Activated CD8-positive, alpha-beta T cell treated with anti-CD3 and anti-CD28 coated beads, Interleukin-2, amount 10 ng/mL, durations not matched to agents 7 days and 5 days (primary cell): ENCODE results near the gene PLVAP. TPM values are rescaled to one million over a fixed set of nuclear protein-coding genes. Genes with fewer than 3 reads are reported as not detected.

ENCODE experiments used
- ATAC-seq: fragments of 150-1000 bp; cut with Tn5 transposase; one replicate; pipeline ENCODE4 v1.10.0; 2021; ENCODE audit warnings: moderate library complexity
- CTCF ChIA-PET: fragments of 350-600 bp; sonication (Branson Sonifier 250); formaldehyde crosslinking; loops from one replicate; lab custom pipeline; 2021; ENCODE audit warnings: antibody characterized with exemption; lab: Charles Lee
- POLR2A ChIA-PET: fragments of 350-600 bp; sonication (Branson Sonifier 250); formaldehyde crosslinking; loops from one replicate; lab custom pipeline; 2021; ENCODE audit warnings: antibody characterized with exemption; lab: Charles Lee
- DNase-seq: peaks from one replicate; pipeline ENCODE4 v3.0.0-alpha.2; 2020
- H3K27ac Mint-ChIP-seq: one replicate; pipeline ENCODE4 v1.8.0; 2021; ENCODE audit warnings: mild to moderate bottlenecking, mixed read lengths
- H3K27me3 Mint-ChIP-seq: one replicate; pipeline ENCODE4 v1.8.0; 2021; ENCODE audit warnings: low read depth, mixed read lengths
- H3K36me3 Mint-ChIP-seq: one replicate; pipeline ENCODE4 v1.8.0; 2021; ENCODE audit warnings: low read depth, mixed read lengths
- H3K4me1 Mint-ChIP-seq: one replicate; pipeline ENCODE4 v1.8.0; 2021; ENCODE audit warnings: low read depth, mixed read lengths
- H3K4me3 Mint-ChIP-seq: one replicate; pipeline ENCODE4 v1.8.0; 2021; ENCODE audit warnings: mild to moderate bottlenecking, mixed read lengths
- H3K9me3 Mint-ChIP-seq: one replicate; pipeline ENCODE4 v1.8.0; 2022; ENCODE audit warnings: mixed read lengths; ENCODE audit not compliant: insufficient read depth
- total RNA-seq, 2 experiments: library from RNA; stranded (reverse); gene quantifications; one replicate each; pipeline ENCODE4 v1.2.3, GENCODE V29; 2021

Gene PLVAP
- total RNA-seq, 2 experiments from 2014 or later = 0.11 TPM; not detected in 1

GRCh38 chr19:17303167-17303939 lies 73.8 kb downstream of the PLVAP start, which contains the start of gene ABHD8:
Gene ABHD8, minus strand, starts transcription at chr19:17303425. Its CDS starts 1,809 bp downstream, at chr19:17301616.
- ChIA-PET POLR2A (interaction anchor here (1.2 kb wide), 1 partner anchor 10 kb away, joined by 3 read pairs; no protein-coding TSS in a partner anchor), CTCF (interaction anchor here (1.0 to 2.4 kb wide), 7 partner anchors 10 to 83 kb away, joined by 3 to 11 read pairs (median 5); partner anchors contain the start of gene BABAM1)
- peak; percentile 95 for DNase-seq
- Mint-ChIP-seq H3K36me3 (peaks cover 14% of the 10 kb centered on the region), H3K4me1 (peaks cover 47% of the 10 kb centered on the region), H3K27me3 (no peaks in the 10 kb centered on the region), H3K4me3 (peak within 1 kb of the TSS; percentile 63), H3K9me3 (no peaks in the 10 kb centered on the region), H3K27ac (peak within 1 kb of the TSS; percentile 61)
- ATAC-seq = peak; percentile 81

- CTCF ChIA-PET = interaction anchor here (1.1 to 1.4 kb wide), 3 partner anchors 19 to 84 kb away, joined by 4 to 5 read pairs (median 5); partner anchors contain the start of gene BABAM1
- POLR2A ChIA-PET = interaction anchor here (0.8 to 1.2 kb wide), 3 partner anchors 10 to 86 kb away, joined by 3 read pairs; no protein-coding TSS in a partner anchor
- H3K9me3 Mint-ChIP-seq = no peaks in the 10 kb centered on the region
- peaks cover 13% of the 10 kb centered on the region for H3K36me3 Mint-ChIP-seq
- no peaks in the 10 kb centered on the region for H3K27me3 Mint-ChIP-seq
- no peak for ATAC-seq
- DNase-seq = no peak
- H3K27ac Mint-ChIP-seq = no peak overlapping the region
- peaks cover 42% of the 10 kb centered on the region for H3K4me1 Mint-ChIP-seq
- H3K4me3 Mint-ChIP-seq = peak overlapping the region; percentile 63
These were observed 74.6 kb downstream of the PLVAP start for GRCh38 chr19:17302391-17303166.

Other genes with a start within 250 kb of the PLVAP start
- gene USE1, start 162.0 kb downstream of the PLVAP start, total RNA-seq = 10 to 100 TPM; 26.5 to 27.9 TPM
- 10 to 100 TPM; 24.3 to 28.3 TPM for gene OCEL1, start 151.1 kb downstream of the PLVAP start, total RNA-seq
- 1 to 10 TPM; 4.1 to 4.3 TPM for gene NR2F6, start 131.4 kb downstream of the PLVAP start, total RNA-seq
- gene USHBP1, start 112.6 kb downstream of the PLVAP start, total RNA-seq = not detected
- gene BABAM1, start 109.9 kb downstream of the PLVAP start, total RNA-seq = 100 to 1,000 TPM; 116 to 117 TPM
- gene ANKLE1, start 95.4 kb downstream of the PLVAP start, total RNA-seq = 10 to 100 TPM; 10.7 to 13.8 TPM
- 1 to 10 TPM; 8.9 to 9.7 TPM for gene ABHD8, start 73.9 kb downstream of the PLVAP start, total RNA-seq
- 100 to 1,000 TPM; 112 to 126 TPM for gene MRPL34, start 71.5 kb downstream of the PLVAP start, total RNA-seq
- 10 to 100 TPM; 44.6 to 49.8 TPM for gene DDA1, start 67.8 kb downstream of the PLVAP start, total RNA-seq
- gene ANO8, start 42.5 kb downstream of the PLVAP start, total RNA-seq = 10 to 100 TPM; 13.6 to 16.4 TPM
- 10 to 100 TPM; 38.6 to 39.4 TPM for gene GTPBP3, start 39.8 kb downstream of the PLVAP start, total RNA-seq
- 1 to 10 TPM; 4.7 to 4.8 TPM for gene CCDC194, start 16.9 kb upstream of the PLVAP start, total RNA-seq
- 100 to 1,000 TPM; 222 to 230 TPM for gene BST2, start 28.3 kb upstream of the PLVAP start, total RNA-seq
- gene MVB12A, start 42.7 kb upstream of the PLVAP start, total RNA-seq = 10 to 100 TPM; 36.6 to 40.3 TPM
- gene TMEM221, start 71.3 kb upstream of the PLVAP start, total RNA-seq = not detected
- not detected for gene NXNL1, start 83.6 kb upstream of the PLVAP start, total RNA-seq
- 1 to 10 TPM; 7.3 to 7.4 TPM for gene SLC27A1, start 93.2 kb upstream of the PLVAP start, total RNA-seq
- 10 to 100 TPM; 94.0 to 99.9 TPM for gene PGLS, start 134.3 kb upstream of the PLVAP start, total RNA-seq
- 10 to 100 TPM; 74.6 to 75.0 TPM for gene COLGALT1, start 178.3 kb upstream of the PLVAP start, total RNA-seq